ENCODE data around the gene RNU11.

The RNU11 gene

GRCh38 chr1:28648474-28649198 is at the start of gene RNU11:
RNU11 (plus strand) TSS chr1:28648600.
- H3K9me3 ChIP-seq (ENCODE audit: insufficient read depth, low read depth, low read length), result no peaks in the 10 kb centered on the region
- no peaks in the 10 kb centered on the region for H3K4me1 ChIP-seq (ENCODE audit: insufficient read depth, low read length)
- no peaks in the 10 kb centered on the region for H3K27me3 ChIP-seq (ENCODE audit: insufficient read depth, low read length)
- peak within 1 kb of the TSS; percentile 95 for H3K27ac ChIP-seq (ENCODE audit: low read length)
- H3K36me3 ChIP-seq (ENCODE audit: insufficient read depth, low read depth, low read length), result no peaks in the 10 kb centered on the region
- peak within 1 kb of the TSS; percentile 62 for H3K4me3 ChIP-seq (ENCODE audit: low read length)
- peak within 1 kb of the TSS; percentile 90 for H3K9ac ChIP-seq (ENCODE audit: low read depth, low read length)

GRCh38 chr1:28601696-28602095 is 46.7 kb upstream of the RNU11 start:
- Histone ChIP-seq H3K9me3 (ENCODE audit: insufficient read depth, low read depth, low read length) (no peaks in the 10 kb centered on the region), H3K27ac (ENCODE audit: low read length) (no peak overlapping the region), H3K27me3 (ENCODE audit: insufficient read depth, low read length) (no peaks in the 10 kb centered on the region), H3K36me3 (ENCODE audit: insufficient read depth, low read depth, low read length) (peaks cover 44% of the 10 kb centered on the region), H3K4me1 (ENCODE audit: insufficient read depth, low read length) (0 out of 2 replicates have a peak, but pooled peaks cover 2% of the 10 kb centered on the region), H3K9ac (ENCODE audit: low read depth, low read length) (0 out of 2 replicates have a peak overlapping the region, but pooled peaks have one; percentile 40), H3K4me3 (ENCODE audit: low read length) (no peak overlapping the region)

GRCh38 chr1:28602536-28603439 is 45.6 kb upstream of the RNU11 start:
- H3K4me1 ChIP-seq (ENCODE audit: insufficient read depth, low read length), result 0 out of 2 replicates have a peak, but pooled peaks cover 2% of the 10 kb centered on the region
- H3K4me3 ChIP-seq (ENCODE audit: low read length), result no peak overlapping the region
- no peaks in the 10 kb centered on the region for H3K27me3 ChIP-seq (ENCODE audit: insufficient read depth, low read length)
- no peak overlapping the region for H3K27ac ChIP-seq (ENCODE audit: low read length)
- H3K9ac ChIP-seq (ENCODE audit: low read depth, low read length), result peak overlapping the region; percentile 40; the same call in 1 of the 2 replicates
- no peaks in the 10 kb centered on the region for H3K9me3 ChIP-seq (ENCODE audit: insufficient read depth, low read depth, low read length)
- peaks cover 47% of the 10 kb centered on the region for H3K36me3 ChIP-seq (ENCODE audit: insufficient read depth, low read depth, low read length)

DNA sequence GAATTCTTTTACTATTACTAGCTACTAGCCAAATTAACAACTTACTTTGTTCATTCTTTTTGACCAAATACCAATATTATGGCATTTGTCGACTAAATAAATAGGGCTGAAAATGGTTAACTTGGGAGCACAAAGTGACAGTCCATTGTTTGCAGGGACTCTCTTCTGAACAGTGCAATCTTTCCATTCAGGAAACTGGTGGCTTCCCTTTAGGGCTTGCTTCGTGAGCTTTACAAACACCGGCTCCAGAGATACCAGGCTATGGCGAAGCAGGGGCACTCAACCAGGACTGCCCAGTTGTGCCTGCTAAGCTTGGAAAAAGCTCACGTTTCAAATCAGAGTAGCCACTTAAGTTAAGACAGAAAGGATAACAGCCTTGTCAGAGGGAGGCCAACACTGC is 44.0 kb upstream of the RNU11 start:
- H3K9ac ChIP-seq (ENCODE audit: low read depth, low read length), result no peak overlapping the region
- H3K27me3 ChIP-seq (ENCODE audit: insufficient read depth, low read length), result no peaks in the 10 kb centered on the region
- no peak overlapping the region for H3K27ac ChIP-seq (ENCODE audit: low read length)
- H3K4me3 ChIP-seq (ENCODE audit: low read length), result no peak overlapping the region
- no peaks in the 10 kb centered on the region for H3K4me1 ChIP-seq (ENCODE audit: insufficient read depth, low read length)
- H3K36me3 ChIP-seq (ENCODE audit: insufficient read depth, low read depth, low read length), result peaks cover 47% of the 10 kb centered on the region
- no peaks in the 10 kb centered on the region for H3K9me3 ChIP-seq (ENCODE audit: insufficient read depth, low read depth, low read length)

- no peak overlapping the region for H3K4me3 ChIP-seq (ENCODE audit: low read length)
- no peak overlapping the region for H3K27ac ChIP-seq (ENCODE audit: low read length)
- no peaks in the 10 kb centered on the region for H3K9me3 ChIP-seq (ENCODE audit: insufficient read depth, low read depth, low read length)
- H3K4me1 ChIP-seq (ENCODE audit: insufficient read depth, low read length), result no peaks in the 10 kb centered on the region
- H3K36me3 ChIP-seq (ENCODE audit: insufficient read depth, low read depth, low read length), result peaks cover 51% of the 10 kb centered on the region
- no peak overlapping the region for H3K9ac ChIP-seq (ENCODE audit: low read depth, low read length)
- H3K27me3 ChIP-seq (ENCODE audit: insufficient read depth, low read length), result no peaks in the 10 kb centered on the region
Measured at GRCh38 chr1:28604962-28605361, 43.4 kb upstream of the RNU11 start.

- Histone ChIP-seq H3K27ac (ENCODE audit: low read length) (no peak overlapping the region), H3K9me3 (ENCODE audit: insufficient read depth, low read depth, low read length) (no peaks in the 10 kb centered on the region), H3K36me3 (ENCODE audit: insufficient read depth, low read depth, low read length) (peaks cover 56% of the 10 kb centered on the region), H3K27me3 (ENCODE audit: insufficient read depth, low read length) (no peaks in the 10 kb centered on the region), H3K4me1 (ENCODE audit: insufficient read depth, low read length) (no peaks in the 10 kb centered on the region), H3K9ac (ENCODE audit: low read depth, low read length) (no peak overlapping the region), H3K4me3 (ENCODE audit: low read length) (no peak overlapping the region)
Measured at GRCh38 chr1:28606771-28607170, 41.6 kb upstream of the RNU11 start.

GRCh38 chr1:28613175-28613574 is 35.2 kb upstream of the RNU11 start:
- peaks cover 47% of the 10 kb centered on the region for H3K36me3 ChIP-seq (ENCODE audit: insufficient read depth, low read depth, low read length)
- H3K27me3 ChIP-seq (ENCODE audit: insufficient read depth, low read length), result no peaks in the 10 kb centered on the region
- no peak overlapping the region for H3K4me3 ChIP-seq (ENCODE audit: low read length)
- H3K9ac ChIP-seq (ENCODE audit: low read depth, low read length), result no peak overlapping the region
- no peaks in the 10 kb centered on the region for H3K9me3 ChIP-seq (ENCODE audit: insufficient read depth, low read depth, low read length)
- H3K27ac ChIP-seq (ENCODE audit: low read length), result no peak overlapping the region
- no peaks in the 10 kb centered on the region for H3K4me1 ChIP-seq (ENCODE audit: insufficient read depth, low read length)

DNA sequence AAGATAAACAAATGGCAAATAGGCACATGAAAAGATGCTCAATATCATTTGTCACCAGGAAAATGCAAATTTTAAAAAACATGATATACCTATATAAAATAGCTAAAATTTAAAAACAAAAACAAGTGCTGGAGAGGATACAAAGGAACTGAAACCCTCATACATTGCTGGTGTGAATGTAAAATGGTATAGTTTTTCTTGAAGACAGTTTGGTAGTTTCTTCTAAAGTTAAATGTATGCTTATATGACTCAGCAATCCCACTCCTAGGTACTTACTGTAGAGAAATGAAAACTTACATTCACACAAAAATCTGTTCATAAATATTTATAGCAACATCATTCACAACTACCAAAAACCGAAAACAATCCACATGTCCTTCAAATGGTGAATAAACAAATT is 16.7 kb upstream of the RNU11 start:
- no peak overlapping the region for H3K4me3 ChIP-seq (ENCODE audit: low read length)
- no peaks in the 10 kb centered on the region for H3K36me3 ChIP-seq (ENCODE audit: insufficient read depth, low read depth, low read length)
- no peaks in the 10 kb centered on the region for H3K27me3 ChIP-seq (ENCODE audit: insufficient read depth, low read length)
- H3K9ac ChIP-seq (ENCODE audit: low read depth, low read length), result no peak overlapping the region
- no peaks in the 10 kb centered on the region for H3K9me3 ChIP-seq (ENCODE audit: insufficient read depth, low read depth, low read length)
- no peaks in the 10 kb centered on the region for H3K4me1 ChIP-seq (ENCODE audit: insufficient read depth, low read length)
- H3K27ac ChIP-seq (ENCODE audit: low read length), result no peak overlapping the region

DNA sequence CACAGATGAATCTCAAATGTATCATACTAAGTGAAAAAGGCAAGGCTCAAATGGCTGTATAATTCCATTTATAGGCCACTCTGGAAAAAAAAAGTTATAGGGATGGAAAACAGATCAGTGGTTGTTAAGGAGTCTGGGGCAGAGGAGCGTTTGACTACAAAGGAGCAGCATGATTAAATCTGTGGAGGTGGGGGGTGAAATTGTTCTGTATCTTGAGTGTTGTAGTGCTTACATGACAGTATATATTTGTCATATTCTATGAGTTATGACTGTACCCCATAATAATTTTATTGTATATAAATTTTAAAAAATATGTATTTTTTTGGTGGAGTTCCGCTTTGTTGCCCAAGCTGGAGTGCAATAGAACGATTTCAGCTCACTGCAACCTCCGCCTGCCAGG is 15.8 kb upstream of the RNU11 start:
- Histone ChIP-seq H3K27ac (ENCODE audit: low read length) (no peak overlapping the region), H3K4me1 (ENCODE audit: insufficient read depth, low read length) (no peaks in the 10 kb centered on the region), H3K36me3 (ENCODE audit: insufficient read depth, low read depth, low read length) (no peaks in the 10 kb centered on the region), H3K4me3 (ENCODE audit: low read length) (no peak overlapping the region), H3K9me3 (ENCODE audit: insufficient read depth, low read depth, low read length) (no peaks in the 10 kb centered on the region), H3K27me3 (ENCODE audit: insufficient read depth, low read length) (no peaks in the 10 kb centered on the region), H3K9ac (ENCODE audit: low read depth, low read length) (no peak overlapping the region)

DNA sequence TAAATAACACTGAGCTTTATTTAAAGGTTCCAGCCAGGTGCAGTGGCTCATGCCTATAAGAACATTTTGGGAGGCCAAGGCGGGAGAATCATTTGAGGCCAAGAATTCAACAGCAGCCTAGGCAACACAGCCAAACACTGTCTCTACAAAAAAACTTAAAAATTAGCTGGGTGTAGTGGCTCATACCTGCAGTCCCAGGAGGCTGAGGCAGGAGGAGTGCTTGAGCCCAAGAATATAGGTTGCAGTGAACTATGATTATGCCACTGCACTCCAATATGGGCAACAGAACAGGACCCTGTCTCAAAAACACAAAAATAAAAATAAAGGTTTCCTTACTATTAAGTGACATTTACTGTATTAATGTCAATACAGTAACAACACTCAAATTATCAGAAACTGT is 7.6 kb upstream of the RNU11 start:
- Histone ChIP-seq H3K36me3 (ENCODE audit: insufficient read depth, low read depth, low read length) (no peaks in the 10 kb centered on the region), H3K4me3 (ENCODE audit: low read length) (no peak overlapping the region), H3K27me3 (ENCODE audit: insufficient read depth, low read length) (no peaks in the 10 kb centered on the region), H3K4me1 (ENCODE audit: insufficient read depth, low read length) (peaks cover 4% of the 10 kb centered on the region; the same call in 1 of the 2 replicates), H3K27ac (ENCODE audit: low read length) (no peak overlapping the region), H3K9me3 (ENCODE audit: insufficient read depth, low read depth, low read length) (no peaks in the 10 kb centered on the region), H3K9ac (ENCODE audit: low read depth, low read length) (no peak overlapping the region)

DNA sequence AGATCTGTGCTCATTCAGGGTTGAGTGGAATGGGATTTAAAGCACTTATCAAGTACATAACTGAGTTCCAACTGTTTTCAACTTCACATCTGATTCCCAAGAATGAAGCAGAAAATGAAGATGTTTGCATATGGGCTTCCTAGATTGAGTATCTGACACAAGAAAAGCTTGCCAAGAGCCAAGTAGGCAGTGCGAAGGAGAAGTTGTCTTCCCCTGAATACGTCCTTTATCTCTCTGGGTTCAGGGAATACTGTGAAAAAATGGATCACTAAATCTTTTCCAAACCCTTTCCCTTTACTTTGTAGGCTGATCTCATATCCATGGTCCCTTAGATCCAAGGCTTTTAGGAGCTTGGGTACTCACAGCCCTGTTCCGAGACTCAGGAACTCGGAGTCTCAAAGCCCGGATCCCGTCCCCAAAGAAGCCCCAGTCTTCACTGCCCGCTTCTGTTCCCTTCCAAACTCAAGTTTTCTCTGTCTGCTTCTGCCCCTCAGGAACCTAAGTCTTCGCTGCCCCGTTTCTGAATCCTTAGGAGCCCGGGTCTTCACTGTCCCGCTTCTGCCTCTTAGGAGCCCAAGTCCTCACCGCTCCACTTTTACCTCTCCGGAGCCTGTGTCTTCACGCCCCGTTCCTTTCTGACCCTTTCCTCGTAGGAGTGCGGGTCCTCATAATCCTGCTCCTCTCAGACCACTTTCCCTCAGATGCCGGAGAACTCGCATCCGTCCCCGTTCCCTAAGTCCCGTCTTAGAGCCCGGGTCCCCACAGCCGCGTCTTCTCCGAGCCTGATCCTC is 6.1 kb upstream of the RNU11 start:
- H3K4me1 ChIP-seq (ENCODE audit: insufficient read depth, low read length), result peaks cover 4% of the 10 kb centered on the region; the same call in 1 of the 2 replicates
- H3K9ac ChIP-seq (ENCODE audit: low read depth, low read length), result peak overlapping the region; percentile 93
- H3K27me3 ChIP-seq (ENCODE audit: insufficient read depth, low read length), result no peaks in the 10 kb centered on the region
- H3K9me3 ChIP-seq (ENCODE audit: insufficient read depth, low read depth, low read length), result no peaks in the 10 kb centered on the region
- peak overlapping the region; percentile 29 for H3K27ac ChIP-seq (ENCODE audit: low read length)
- H3K4me3 ChIP-seq (ENCODE audit: low read length), result peak overlapping the region; percentile 89
- no peaks in the 10 kb centered on the region for H3K36me3 ChIP-seq (ENCODE audit: insufficient read depth, low read depth, low read length)
